Stimulated activated CD4-positive, alpha-beta T cell treated with anti-CD3 and anti-CD28 coated beads, TNF-alpha, amount 100 ng/mL, for 48 hours (primary cell): ENCODE results near the gene CDK13.

Experiments used
- DNase-seq, 3 donors: peaks; one replicate each; pipeline ENCODE4 v3.0.0-alpha.2; 2020; ENCODE audit warnings: low read depth in 3 of 3

Gene CDK13

DNA sequence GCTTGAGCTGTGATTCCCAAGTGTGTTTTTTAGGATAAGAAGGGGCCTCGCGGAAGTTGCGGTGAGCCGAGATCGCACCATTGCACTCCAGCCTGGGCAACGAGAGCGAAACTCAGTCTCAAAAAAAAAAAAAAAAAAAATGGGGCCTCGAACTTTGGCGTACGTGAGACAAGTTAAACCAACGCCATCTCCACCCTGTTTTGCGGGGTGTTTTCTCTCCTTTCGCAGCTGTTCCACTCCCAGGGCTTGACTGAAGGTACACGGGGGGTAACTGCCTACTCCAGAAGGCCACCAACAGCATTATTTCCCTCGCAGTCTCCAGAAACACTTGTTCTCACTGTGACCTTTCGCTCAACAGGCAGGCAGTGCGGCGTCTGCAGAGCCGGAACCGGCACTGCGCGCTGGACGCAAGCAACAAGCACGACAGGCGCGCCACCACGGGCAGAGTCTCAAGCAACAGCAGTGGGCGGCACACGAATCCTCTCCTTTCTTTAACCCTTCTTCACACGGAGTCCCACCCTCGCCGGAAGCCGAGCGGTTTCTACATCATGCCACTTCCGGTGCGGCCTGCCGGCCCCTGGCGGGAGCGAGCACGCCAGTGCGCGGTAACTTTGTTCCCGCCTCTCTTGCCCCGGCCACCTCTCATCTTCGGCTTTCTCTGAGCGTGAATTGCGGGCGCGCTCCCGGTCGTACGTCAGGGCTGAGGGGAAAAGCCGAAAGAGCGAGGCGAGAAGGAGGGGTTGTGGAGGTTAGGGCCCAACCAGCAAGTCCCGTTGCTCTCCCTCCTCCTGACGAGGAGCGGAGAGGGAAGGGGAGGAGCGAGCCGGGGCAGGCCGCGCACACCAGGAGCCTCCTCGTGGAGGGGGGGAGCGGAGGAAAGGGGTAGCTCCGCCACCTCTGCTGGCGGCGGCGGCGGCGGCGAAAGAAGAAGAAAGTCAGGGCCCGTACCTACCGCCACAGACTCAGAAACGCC, 814 bp upstream of the CDK13 start:
- peak; percentile 92 to 98 (median 94) for DNase-seq

- peak; percentile 3 to 40 (median 16) for DNase-seq
These were observed 593 bp downstream of the CDK13 start for GRCh38 chr7:39950473-39951225.

DNA sequence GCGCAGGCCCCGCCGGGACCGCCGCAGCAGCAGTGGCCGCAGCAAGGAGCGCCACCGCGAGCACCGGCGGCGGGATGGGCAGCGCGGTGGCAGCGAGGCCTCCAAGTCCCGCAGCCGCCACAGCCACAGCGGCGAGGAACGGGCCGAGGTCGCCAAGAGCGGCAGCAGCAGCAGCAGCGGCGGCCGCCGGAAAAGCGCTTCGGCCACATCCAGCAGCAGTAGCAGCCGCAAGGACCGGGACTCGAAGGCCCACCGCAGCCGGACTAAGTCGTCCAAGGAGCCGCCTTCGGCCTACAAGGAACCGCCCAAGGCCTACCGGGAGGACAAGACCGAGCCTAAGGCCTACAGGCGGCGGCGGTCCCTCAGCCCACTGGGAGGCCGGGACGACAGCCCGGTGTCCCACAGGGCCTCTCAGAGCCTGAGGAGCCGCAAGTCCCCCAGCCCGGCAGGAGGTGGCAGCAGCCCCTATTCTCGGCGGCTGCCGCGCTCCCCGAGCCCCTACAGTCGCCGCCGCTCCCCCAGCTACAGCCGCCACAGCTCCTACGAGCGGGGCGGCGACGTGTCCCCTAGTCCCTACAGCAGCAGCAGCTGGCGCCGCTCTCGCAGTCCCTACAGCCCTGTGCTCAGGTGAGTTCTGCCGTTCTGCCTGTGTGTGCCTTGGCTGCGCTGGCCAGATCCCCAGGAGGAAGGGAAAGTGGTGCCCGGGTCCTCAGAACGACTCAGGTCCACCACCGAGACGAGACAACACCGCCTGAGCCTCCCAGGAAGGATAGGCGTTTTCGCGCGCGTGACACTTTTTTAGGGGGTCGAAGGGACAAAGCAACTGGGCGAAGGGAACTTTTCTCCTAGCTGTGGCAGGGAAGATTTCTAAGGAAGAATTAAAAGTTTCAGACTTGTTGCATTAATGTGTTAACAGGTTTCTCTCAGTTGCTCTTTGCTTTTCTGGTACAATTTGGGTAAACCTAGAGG, 1.5 kb downstream of the CDK13 start:
- DNase-seq = peak; percentile 34 to 57 (median 55)

GRCh38 chr7:39952374-39952773, 2.3 kb downstream of the CDK13 start:
- no peak for DNase-seq

- no peak for DNase-seq
These were observed 2.7 kb downstream of the CDK13 start for GRCh38 chr7:39952803-39953202.

- DNase-seq = no peak
These were observed 4.6 kb downstream of the CDK13 start for GRCh38 chr7:39954694-39955093.

DNA sequence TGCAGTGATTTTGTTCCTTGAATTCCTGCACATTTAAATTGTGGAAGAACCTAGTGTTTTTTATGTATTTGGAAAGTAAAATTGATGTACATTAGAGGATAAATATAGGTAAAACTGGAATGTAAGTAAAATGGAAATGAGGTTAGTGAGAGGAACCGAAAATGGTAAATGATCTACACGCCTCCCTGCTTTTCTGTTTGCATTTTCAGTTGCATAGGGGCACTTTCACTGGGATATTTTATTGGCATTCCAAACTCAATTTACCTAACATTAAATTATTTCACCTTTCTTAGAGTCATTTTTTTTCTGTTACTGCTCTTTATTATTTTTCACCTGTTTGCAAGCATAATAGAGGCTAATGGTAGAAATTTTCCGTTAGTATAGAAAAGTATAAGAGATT, 8.0 kb downstream of the CDK13 start:
- DNase-seq = no peak

DNA sequence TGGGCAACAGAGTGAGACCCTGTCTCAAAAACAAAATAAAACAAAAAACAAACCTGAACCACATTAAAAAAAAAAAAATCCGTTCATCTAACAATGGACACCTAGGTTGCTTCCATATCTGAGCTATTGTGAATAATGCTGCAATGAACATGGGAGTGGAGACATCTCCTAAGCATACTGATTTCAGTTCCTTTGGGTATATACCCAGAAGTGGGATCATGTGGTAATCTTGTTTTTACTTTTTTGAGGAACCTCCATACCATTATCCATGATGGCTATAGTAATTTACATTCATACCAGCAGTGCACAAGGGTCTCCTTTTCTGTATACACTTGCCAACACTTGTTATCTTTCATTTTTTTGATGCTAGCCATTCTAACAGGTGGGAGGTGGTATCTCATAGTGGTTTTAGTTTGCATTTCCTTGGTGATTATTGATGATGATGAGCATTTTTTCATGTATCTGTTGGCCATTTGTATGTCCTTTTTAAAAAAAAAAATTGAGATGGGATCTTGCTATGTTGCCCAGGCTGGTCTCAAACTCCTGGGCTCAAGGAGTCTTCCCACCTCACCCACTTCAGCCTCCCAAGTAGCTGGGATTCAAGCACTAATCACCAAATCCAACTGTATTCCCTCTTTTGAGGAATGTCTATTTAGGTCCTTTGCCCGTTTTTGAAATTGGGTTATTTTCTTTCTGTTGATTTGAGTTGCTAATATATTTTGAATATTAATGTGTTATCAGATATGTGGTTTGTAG, 17.5 kb downstream of the CDK13 start:
- DNase-seq = no peak

GRCh38 chr7:39969431-39969830, 19.4 kb downstream of the CDK13 start:
- DNase-seq = no peak

DNA sequence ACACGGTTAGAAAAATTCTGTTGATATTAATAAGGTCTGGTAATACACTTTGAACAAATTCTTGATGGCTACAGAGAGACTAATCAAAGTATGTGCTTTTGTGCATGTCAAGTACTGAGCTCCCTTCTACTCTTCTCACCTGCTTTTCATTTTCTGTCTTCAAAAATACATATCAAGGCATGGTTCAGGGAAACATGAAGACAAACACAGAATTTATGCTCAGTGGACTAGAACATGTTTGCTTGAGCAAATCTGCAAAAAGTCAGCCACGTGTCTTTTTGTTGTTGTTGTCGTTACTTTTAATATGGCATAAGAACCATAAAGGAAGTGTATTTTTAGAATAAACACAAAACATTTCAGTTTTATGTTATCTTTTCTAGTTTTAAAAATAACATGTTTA, 21.9 kb downstream of the CDK13 start:
- no peak for DNase-seq

DNA sequence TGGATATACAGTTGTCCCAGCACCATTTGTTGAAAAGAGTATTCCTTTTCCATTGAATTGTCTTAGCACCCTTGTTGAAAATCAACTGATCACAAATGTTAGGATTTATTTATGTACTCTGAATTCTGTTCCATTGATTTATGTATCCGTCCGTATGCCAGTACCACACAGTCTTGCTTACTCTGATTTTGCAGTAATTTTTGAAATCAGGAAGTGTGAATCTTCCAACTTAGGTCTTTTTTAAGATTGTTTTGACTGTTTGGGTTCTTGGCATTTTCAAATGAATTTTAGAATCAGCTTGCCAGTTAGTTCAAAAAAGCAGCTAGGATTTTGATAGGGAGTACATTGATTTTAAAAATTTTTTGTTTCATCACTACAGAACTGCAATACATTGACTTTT, 23.7 kb downstream of the CDK13 start:
- DNase-seq = no peak

DNA sequence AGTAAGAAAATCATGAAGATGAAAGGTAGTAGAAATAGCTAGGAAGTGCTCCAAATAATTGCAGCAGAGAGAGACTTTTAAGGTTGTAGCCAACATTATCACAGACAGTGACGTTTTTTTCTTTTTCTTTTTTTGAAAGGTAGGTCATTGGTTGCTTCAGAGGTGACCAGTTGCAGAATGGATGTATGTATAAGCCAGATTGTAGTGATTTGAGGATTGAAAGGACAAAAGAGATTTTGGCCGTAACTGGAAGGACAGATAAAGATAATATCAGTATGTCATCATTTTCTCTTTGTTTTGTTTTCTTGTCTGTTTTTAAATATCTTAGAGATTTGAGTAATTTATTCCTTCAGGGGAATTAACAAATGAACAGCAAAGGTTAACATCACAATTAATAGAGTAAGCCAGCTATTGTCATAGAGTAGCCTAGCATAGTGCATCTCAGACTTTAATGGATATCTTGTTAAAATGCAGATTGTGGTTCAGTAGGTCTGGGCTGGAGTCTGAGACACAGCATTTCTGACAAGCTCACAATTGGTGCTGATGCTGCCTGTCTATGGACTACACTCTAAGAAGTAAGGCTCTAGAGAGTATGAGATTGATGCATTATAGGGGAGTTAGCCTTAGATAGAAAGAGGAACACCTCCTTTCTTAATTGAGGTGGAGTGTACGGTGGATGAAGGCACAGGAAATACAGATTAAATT, 28.3 kb downstream of the CDK13 start:
- no peak for DNase-seq

- DNase-seq = no peak
These were observed 29.5 kb downstream of the CDK13 start for GRCh38 chr7:39979406-39980073.

- DNase-seq = no peak
These were observed 35.4 kb downstream of the CDK13 start for GRCh38 chr7:39985398-39985918.

GRCh38 chr7:39987641-39988347, 37.7 kb downstream of the CDK13 start:
- DNase-seq = no peak

DNA sequence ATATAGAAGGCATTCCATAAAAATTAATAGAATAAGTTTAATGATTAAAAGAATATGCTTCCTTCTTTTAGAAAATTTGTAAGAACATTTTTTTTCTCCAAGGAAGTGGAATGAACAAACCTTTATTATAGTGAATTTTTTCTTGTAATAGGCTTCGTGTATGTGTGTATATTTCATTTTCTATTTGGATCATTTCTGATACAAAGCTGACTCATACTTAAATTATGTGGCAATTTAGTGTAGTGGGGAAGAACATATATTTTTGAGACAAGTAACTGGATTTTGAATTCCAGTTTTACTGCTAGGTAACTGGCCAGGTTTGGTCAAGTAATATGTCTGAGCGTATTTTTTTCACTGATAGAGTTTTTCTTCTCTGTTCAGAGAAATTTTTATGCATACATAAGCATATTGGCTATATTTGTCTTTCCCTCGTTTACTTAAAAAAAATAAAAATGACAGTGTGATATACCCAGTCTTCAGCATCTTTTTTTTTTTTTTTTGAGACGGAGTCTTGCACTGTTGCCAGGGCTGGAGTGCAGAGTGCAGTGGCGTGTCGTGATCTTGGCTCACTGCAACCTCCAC, 50.8 kb downstream of the CDK13 start:
- DNase-seq = no peak

DNA sequence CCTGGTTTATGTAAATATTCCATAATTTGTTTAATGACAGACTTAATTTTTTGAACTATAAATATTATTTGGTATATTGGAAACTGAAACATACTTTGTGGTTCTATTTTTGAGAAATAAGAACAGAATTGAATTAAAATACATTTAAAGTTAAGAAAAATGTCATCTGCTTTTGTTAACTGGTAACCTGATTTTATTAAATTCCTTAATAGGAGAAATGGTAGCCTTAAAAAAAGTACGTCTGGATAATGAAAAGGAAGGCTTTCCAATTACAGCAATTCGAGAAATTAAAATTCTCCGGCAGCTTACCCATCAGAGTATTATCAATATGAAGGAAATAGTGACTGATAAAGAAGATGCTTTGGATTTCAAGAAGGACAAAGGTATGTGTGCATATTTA, 51.6 kb downstream of the CDK13 start:
- DNase-seq = no peak

DNA sequence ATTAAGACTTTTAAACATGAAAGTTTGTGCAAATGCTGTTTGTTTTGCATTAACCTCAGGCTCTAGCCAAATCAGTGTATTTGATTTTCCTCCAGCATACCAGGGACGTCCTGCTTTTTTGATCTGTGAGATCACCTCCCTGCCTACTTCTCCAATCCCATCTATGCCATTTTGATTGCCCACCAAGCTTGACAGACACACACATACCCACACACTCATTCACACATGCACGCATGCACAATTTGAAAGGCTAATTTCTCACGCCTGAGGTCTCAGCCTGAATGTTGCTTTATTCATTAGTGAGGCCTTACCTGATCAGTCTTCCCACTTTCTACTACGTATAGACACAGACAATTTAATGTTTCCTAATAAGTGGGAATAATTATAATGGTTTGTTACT, 53.5 kb downstream of the CDK13 start:
- DNase-seq = no peak
